ENCODE data around the gene POU5F1.
A peak's percentile ranks its signal among the peaks of the same experiment; 100 is the strongest.

The POU5F1 gene

GRCh38 chr6:31158140-31158862 is 12.2 kb downstream of the POU5F1 start, which contains the start of gene TCF19:
Gene TCF19 (plus strand): TSS chr6:31158589. CDS start chr6:31159470, 881 bp downstream.
- TF ChIP-seq, protein P1, sequence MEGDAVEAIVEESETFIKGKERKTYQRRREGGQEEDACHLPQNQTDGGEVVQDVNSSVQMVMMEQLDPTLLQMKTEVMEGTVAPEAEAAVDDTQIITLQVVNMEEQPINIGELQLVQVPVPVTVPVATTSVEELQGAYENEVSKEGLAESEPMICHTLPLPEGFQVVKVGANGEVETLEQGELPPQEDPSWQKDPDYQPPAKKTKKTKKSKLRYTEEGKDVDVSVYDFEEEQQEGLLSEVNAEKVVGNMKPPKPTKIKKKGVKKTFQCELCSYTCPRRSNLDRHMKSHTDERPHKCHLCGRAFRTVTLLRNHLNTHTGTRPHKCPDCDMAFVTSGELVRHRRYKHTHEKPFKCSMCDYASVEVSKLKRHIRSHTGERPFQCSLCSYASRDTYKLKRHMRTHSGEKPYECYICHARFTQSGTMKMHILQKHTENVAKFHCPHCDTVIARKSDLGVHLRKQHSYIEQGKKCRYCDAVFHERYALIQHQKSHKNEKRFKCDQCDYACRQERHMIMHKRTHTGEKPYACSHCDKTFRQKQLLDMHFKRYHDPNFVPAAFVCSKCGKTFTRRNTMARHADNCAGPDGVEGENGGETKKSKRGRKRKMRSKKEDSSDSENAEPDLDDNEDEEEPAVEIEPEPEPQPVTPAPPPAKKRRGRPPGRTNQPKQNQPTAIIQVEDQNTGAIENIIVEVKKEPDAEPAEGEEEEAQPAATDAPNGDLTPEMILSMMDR (IDR thresholded peaks at IDR 0.05; ENCODE audit: insufficient read depth, low read depth, low read length, missing control alignments), result no peak
- peak; percentile 99 for DNase-seq (ENCODE audit: low read depth)
- peak within 1 kb of the TSS; percentile 86 for H3K4me3 ChIP-seq (ENCODE audit: low read depth, low read length)

GRCh38 chr6:31157513-31158139 is 12.9 kb downstream of the POU5F1 start, which contains the start of gene CCHCR1:
Gene CCHCR1 (minus strand): TSS chr6:31157802. CDS start chr6:31157600, 202 bp downstream.
- H3K4me3 ChIP-seq (ENCODE audit: low read depth, low read length), result peak within 1 kb of the TSS; percentile 86
- DNase-seq (ENCODE audit: low read depth), result no peak
- TF ChIP-seq, protein P1 (IDR thresholded peaks at IDR 0.05; ENCODE audit: insufficient read depth, low read depth, low read length, missing control alignments), result no peak

GRCh38 chr6:31156641-31157040 is 13.8 kb downstream of the POU5F1 start:
- TF ChIP-seq, protein P1 (IDR thresholded peaks at IDR 0.05; ENCODE audit: insufficient read depth, low read depth, low read length, missing control alignments), result no peak

DNA sequence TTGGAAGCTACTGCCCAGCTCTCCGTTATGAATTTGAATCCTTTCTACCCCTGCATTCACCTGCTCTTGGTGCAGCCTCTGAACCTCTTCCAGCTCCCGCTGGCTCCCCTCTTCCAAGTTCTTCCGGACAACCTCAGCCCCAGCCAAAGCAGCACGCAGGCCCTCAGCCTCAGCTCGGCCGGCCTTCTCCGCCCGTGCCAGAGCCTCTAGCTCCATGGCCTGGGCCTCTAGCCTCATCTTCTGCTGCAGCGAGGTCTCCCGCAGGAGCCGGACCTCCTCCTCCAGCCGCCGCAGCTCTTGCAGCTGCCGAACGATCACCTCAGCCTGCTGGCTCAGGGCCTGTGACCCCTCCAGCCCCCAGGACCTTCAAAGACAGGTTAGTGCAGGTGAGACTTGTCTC is 16.0 kb downstream of the POU5F1 start:
- no peak overlapping the region for H3K4me3 ChIP-seq (ENCODE audit: low read depth, low read length)
- TF ChIP-seq, protein P1 (IDR thresholded peaks at IDR 0.05; ENCODE audit: insufficient read depth, low read depth, low read length, missing control alignments), result no peak

More at GRCh38 chr6:31156641-31157040, 13.8 kb downstream of the POU5F1 start:
- DNase-seq (ENCODE audit: low read depth), result no peak
- H3K4me3 ChIP-seq (ENCODE audit: low read depth, low read length), result no peak overlapping the region

GRCh38 chr6:31152781-31153180 is 17.7 kb downstream of the POU5F1 start:
- DNase-seq (ENCODE audit: low read depth), result no peak
- H3K4me3 ChIP-seq (ENCODE audit: low read depth, low read length), result no peak overlapping the region
- TF ChIP-seq, protein P1 (IDR thresholded peaks at IDR 0.05; ENCODE audit: insufficient read depth, low read depth, low read length, missing control alignments), result no peak

More for the DNA sequence above, 16.0 kb downstream of the POU5F1 start:
- DNase-seq (ENCODE audit: low read depth), result no peak

DNA sequence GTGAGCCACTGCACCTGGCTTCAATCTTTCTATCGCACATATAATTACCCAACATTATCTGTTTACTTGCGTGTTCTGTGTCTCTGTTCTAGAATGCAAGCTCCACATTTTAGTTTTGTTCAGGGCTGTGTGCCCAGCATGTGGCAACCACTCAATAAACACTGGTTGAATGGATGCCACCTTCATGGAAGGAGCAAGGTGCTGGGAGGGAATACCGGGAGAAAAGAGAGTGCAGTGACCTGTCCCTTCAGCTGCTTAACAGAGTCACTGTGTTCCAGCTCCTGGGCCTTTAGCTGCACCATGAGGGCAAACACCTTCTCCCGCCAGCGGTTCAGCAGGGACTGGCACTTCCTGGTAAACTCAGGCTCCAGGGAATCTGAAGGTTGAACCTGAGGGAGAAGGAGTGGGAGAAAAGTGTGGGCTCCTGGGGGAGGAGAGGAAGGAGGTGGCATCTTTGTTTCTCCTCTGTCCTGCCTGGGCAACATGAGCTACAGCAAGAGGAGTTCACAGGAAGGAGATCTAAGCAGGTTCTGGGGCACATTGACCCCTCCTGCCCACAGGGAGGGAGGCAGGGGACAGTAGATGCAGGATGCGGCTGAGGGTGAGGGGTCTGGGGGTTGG is 20.5 kb downstream of the POU5F1 start:
- no peak overlapping the region for H3K4me3 ChIP-seq (ENCODE audit: low read depth, low read length)
- no peak for DNase-seq (ENCODE audit: low read depth)
- TF ChIP-seq, protein P1 (IDR thresholded peaks at IDR 0.05; ENCODE audit: insufficient read depth, low read depth, low read length, missing control alignments), result no peak
